Osteocyte (in vitro differentiated cells): ENCODE results near the gene NCAM1. TPM values are rescaled to one million over a fixed set of nuclear protein-coding genes. Genes with fewer than 3 reads are reported as not detected.

Experiments
- DNase-seq: peaks from one replicate; pipeline ENCODE4 v3.0.0; 2021; ENCODE audit warnings: mixed read lengths; ENCODE audit not compliant: unreplicated experiment; ENCODE audit errors: extremely low spot score
- H3K27ac Mint-ChIP-seq: one replicate; pipeline ENCODE4 v1.8.0; 2021; ENCODE audit warnings: mild to moderate bottlenecking, mixed read lengths; ENCODE audit not compliant: unreplicated experiment
- H3K27me3 Mint-ChIP-seq: one replicate; pipeline ENCODE4 v1.8.0; 2021; ENCODE audit warnings: mixed read lengths; ENCODE audit not compliant: unreplicated experiment
- H3K36me3 Mint-ChIP-seq: one replicate; pipeline ENCODE4 v1.8.0; 2021; ENCODE audit warnings: mixed read lengths; ENCODE audit not compliant: unreplicated experiment
- H3K4me1 Mint-ChIP-seq: one replicate; pipeline ENCODE4 v1.8.0; 2021; ENCODE audit warnings: mixed read lengths; ENCODE audit not compliant: unreplicated experiment
- H3K4me3 Mint-ChIP-seq: one replicate; pipeline ENCODE4 v1.8.0; 2021; ENCODE audit warnings: mild to moderate bottlenecking, moderate library complexity, mixed read lengths; ENCODE audit not compliant: unreplicated experiment
- H3K9me3 Mint-ChIP-seq: one replicate; pipeline ENCODE4 v1.8.0; 2021; ENCODE audit warnings: mixed read lengths; ENCODE audit not compliant: unreplicated experiment
- CTCF ChIP-seq: fragments of 200-600 bp; sonication (generic); IDR thresholded peaks from 2 replicates; pipeline ENCODE4 v1.5.0; 2021; ENCODE audit warnings: antibody characterized with exemption, mild to moderate bottlenecking, moderate library complexity
- total RNA-seq: library from RNA; stranded (reverse); gene quantifications from 2 replicates; pipeline ENCODE4 v1.2.1, GENCODE V29; 2021

Gene NCAM1
- total RNA-seq, 1 donor from 2014 or later: 2.2 TPM

GRCh38 chr11:113238721-113239120 lies 277.5 kb downstream of the NCAM1 start:
- no peak for DNase-seq
- no peak overlapping the region for H3K27ac Mint-ChIP-seq
- TF ChIP-seq CTCF: no peak
- peaks cover 2% of the 10 kb centered on the region for H3K27me3 Mint-ChIP-seq
- H3K4me3 Mint-ChIP-seq: no peak overlapping the region
- no peaks in the 10 kb centered on the region for H3K4me1 Mint-ChIP-seq
- H3K36me3 Mint-ChIP-seq: no peaks in the 10 kb centered on the region
- H3K9me3 Mint-ChIP-seq: no peaks in the 10 kb centered on the region

DNA sequence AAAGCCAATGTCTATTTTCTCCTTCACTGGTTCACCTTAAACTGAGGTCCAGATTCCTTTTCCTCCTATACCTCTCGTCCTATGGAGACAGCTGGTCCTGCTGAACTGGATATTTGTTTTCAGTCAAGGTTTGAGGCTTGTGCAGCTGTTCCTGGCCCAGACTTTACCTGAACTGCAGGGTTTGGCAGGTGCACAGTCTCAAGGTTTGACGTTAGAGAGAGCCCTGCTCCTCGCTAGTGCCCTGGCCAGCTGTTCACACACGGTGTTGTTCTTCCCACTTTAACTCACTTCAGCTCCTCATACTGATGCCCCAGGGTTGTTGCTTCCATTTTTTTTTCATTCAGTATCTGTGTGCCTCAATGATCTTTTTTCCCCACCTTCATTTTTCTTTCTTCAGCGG lies 279.2 kb downstream of the NCAM1 start:
- no peaks in the 10 kb centered on the region for H3K9me3 Mint-ChIP-seq
- no peaks in the 10 kb centered on the region for H3K4me1 Mint-ChIP-seq
- no peak for TF ChIP-seq CTCF
- no peaks in the 10 kb centered on the region for H3K36me3 Mint-ChIP-seq
- DNase-seq: no peak
- no peak overlapping the region for H3K27ac Mint-ChIP-seq
- H3K27me3 Mint-ChIP-seq: peaks cover 2% of the 10 kb centered on the region
- H3K4me3 Mint-ChIP-seq: no peak overlapping the region

GRCh38 chr11:113240790-113241635 lies 279.8 kb downstream of the NCAM1 start:
- H3K4me3 Mint-ChIP-seq: no peak overlapping the region
- H3K4me1 Mint-ChIP-seq: no peaks in the 10 kb centered on the region
- H3K9me3 Mint-ChIP-seq: no peaks in the 10 kb centered on the region
- TF ChIP-seq CTCF: no peak
- no peaks in the 10 kb centered on the region for H3K36me3 Mint-ChIP-seq
- no peak for DNase-seq
- peaks cover 2% of the 10 kb centered on the region for H3K27me3 Mint-ChIP-seq
- H3K27ac Mint-ChIP-seq: no peak overlapping the region

- Mint-ChIP-seq H3K36me3 (no peaks in the 10 kb centered on the region), H3K27ac (no peak overlapping the region), H3K4me1 (no peaks in the 10 kb centered on the region), H3K4me3 (no peak overlapping the region), H3K9me3 (no peaks in the 10 kb centered on the region), H3K27me3 (peaks cover 2% of the 10 kb centered on the region)
- TF ChIP-seq CTCF: no peak
- DNase-seq: no peak
Observed at GRCh38 chr11:113241636-113242054, 280.4 kb downstream of the NCAM1 start.

DNA sequence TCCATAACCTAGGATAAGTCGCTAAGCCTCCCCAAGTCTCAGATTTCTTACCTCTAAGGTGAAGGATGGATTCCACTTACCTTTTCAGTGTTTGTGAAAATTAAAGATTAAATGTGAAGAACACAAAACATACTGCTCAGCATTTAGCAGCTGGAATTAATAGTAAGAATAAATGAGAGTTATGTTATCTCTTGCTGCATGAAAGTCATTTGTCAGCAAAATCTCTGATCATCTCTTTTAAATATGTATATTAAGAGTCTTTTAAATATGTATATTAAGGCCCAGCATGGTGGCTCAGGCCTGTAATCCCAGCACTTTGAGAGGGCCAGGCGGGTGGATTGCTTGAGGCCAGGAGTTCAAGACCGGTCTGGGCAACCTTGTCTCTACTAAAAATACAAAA lies 280.8 kb downstream of the NCAM1 start:
- Mint-ChIP-seq H3K27ac (no peak overlapping the region), H3K27me3 (peaks cover 2% of the 10 kb centered on the region), H3K36me3 (no peaks in the 10 kb centered on the region), H3K4me3 (no peak overlapping the region), H3K9me3 (no peaks in the 10 kb centered on the region), H3K4me1 (no peaks in the 10 kb centered on the region)
- TF ChIP-seq CTCF: no peak
- DNase-seq: no peak
